Endothelial cell of umbilical vein (primary cell): ENCODE data around the gene CD84. TPM values are rescaled to one million over a fixed set of nuclear protein-coding genes. Genes with fewer than 3 reads are reported as not detected.

Experiments used
- BruUV-seq: library from RNA; stranded (reverse); fragments of 400-500 nt; replicated peaks from 2 replicates; lab custom pipeline; 2021; lab: Mats Ljungman, UMichigan
- CTCF ChIA-PET: fragments of 300-600, 350-600 bp; sonication (Branson Sonifier 250); formaldehyde crosslinking; loops from one replicate; lab custom pipeline; 2021; ENCODE audit warnings: antibody characterized with exemption, inconsistent platforms; lab: Charles Lee
- POLR2A ChIA-PET: fragments of 300-600, 350-600 bp; sonication (Branson Sonifier 250); formaldehyde crosslinking; loops from one replicate; lab custom pipeline; 2021; ENCODE audit warnings: antibody characterized with exemption, inconsistent platforms; lab: Charles Lee
- DNase-seq: peaks from one replicate; pipeline ENCODE4 v3.0.0-alpha.2; 2011; ENCODE audit warnings: low read depth, low spot score
- FAIRE-seq: peaks from 2 replicates; lab custom pipeline; 2011; peaks lifted over from hg19 to GRCh38; lab: Jason Lieb, UNC
- H2AFZ ChIP-seq: 2 replicates; pipeline ENCODE4 v1.6.0; 2012; ENCODE audit warnings: low read depth, low read length, control low read depth, inconsistent platforms
- H3K27ac ChIP-seq: 2 replicates; pipeline ENCODE4 v1.5.1; 2011; ENCODE audit warnings: low read depth, mild to moderate bottlenecking, control low read depth, low read length, moderate library complexity; ENCODE audit not compliant: insufficient read depth
- H3K27me3 ChIP-seq, 2 experiments: 2 replicates each; pipeline versions ENCODE4 v1.6.0 to v1.6.1; 2011; ENCODE audit warnings: low read length in 2 of 2, mixed read lengths in 1 of 2; ENCODE audit not compliant: control insufficient read depth in 2 of 2, insufficient read depth in 2 of 2
- H3K36me3 ChIP-seq, 2 experiments: 2 replicates in 1 of 2; 3 replicates in 1 of 2; pipeline ENCODE4 v1.5.1; 2011; ENCODE audit warnings: low read length in 2 of 2, mild to moderate bottlenecking in 1 of 2, moderate library complexity in 1 of 2; ENCODE audit not compliant: control insufficient read depth in 2 of 2, insufficient read depth in 2 of 2; ENCODE audit errors: extremely low read depth in 1 of 2
- H3K4me1 ChIP-seq: 3 replicates; pipeline ENCODE4 v1.5.1; 2011; ENCODE audit warnings: mild to moderate bottlenecking, low read length; ENCODE audit not compliant: control insufficient read depth, insufficient read depth; ENCODE audit errors: extremely low read depth
- H3K4me2 ChIP-seq: 2 replicates; pipeline ENCODE4 v1.6.1; 2011; ENCODE audit warnings: low read length, control low read depth, mixed read lengths; ENCODE audit not compliant: insufficient read depth
- H3K4me3 ChIP-seq, 3 experiments: fragments of 200-600 bp in 1 of 3; sonication (generic), shearing (Covaris generic) in 1 of 3; replicated peaks in 1 of 3; 2 replicates each; pipeline ENCODE4 v1.5.1; 2011 to 2016; ENCODE audit warnings: control low read depth in 3 of 3, low read length in 3 of 3, mild to moderate bottlenecking in 2 of 3, inconsistent platforms in 1 of 3, low read depth in 1 of 3, moderate library complexity in 1 of 3; ENCODE audit not compliant: insufficient read depth in 1 of 3
- H3K79me2 ChIP-seq: 2 replicates; pipeline ENCODE4 v1.6.0; 2012; ENCODE audit warnings: low read length, inconsistent platforms; ENCODE audit not compliant: control insufficient read depth, insufficient read depth
- H3K9ac ChIP-seq: replicated peaks from 2 replicates; pipeline ENCODE3; 2011; ENCODE audit warnings: low read length, control low read depth; ENCODE audit not compliant: insufficient read depth; ENCODE audit errors: extremely low read depth
- H3K9me1 ChIP-seq: replicated peaks from 3 replicates; pipeline ENCODE4 v1.6.0; 2011; ENCODE audit warnings: mild to moderate bottlenecking, low read length; ENCODE audit not compliant: control insufficient read depth, insufficient read depth; ENCODE audit errors: extremely low read depth
- H3K9me3 ChIP-seq: replicated peaks from 2 replicates; pipeline ENCODE4 v1.5.1; 2012; ENCODE audit warnings: low read length, inconsistent platforms; ENCODE audit not compliant: control insufficient read depth, insufficient read depth
- H4K20me1 ChIP-seq: replicated peaks from 2 replicates; pipeline ENCODE3; 2011; ENCODE audit warnings: mild to moderate bottlenecking, low read length; ENCODE audit not compliant: control insufficient read depth, insufficient read depth; ENCODE audit errors: extremely low read depth
- CTCF ChIP-seq, 2 donors: IDR thresholded peaks; 1 replicate in 1 of 2; 2 replicates in 1 of 2; pipeline ENCODE4 v1.5.1; 2011; ENCODE audit warnings: low read length in 2 of 2, mild to moderate bottlenecking in 2 of 2, moderate library complexity in 2 of 2, control low read depth in 1 of 2, inconsistent platforms in 1 of 2, low read depth in 1 of 2; ENCODE audit not compliant: insufficient read depth in 1 of 2; ENCODE audit errors: extremely low read depth in 1 of 2
- EZH2 ChIP-seq: IDR thresholded peaks from 2 replicates; pipeline ENCODE4 v1.6.1; 2012; ENCODE audit warnings: borderline replicate concordance, low read depth, mild to moderate bottlenecking, moderate library complexity, low read length, inconsistent platforms; ENCODE audit not compliant: severe bottlenecking
- FOS ChIP-seq: IDR thresholded peaks from 2 replicates; pipeline ENCODE4 v1.6.1; 2011; ENCODE audit warnings: mild to moderate bottlenecking, low read length, moderate library complexity, borderline replicate concordance; ENCODE audit not compliant: insufficient read depth
- GATA2 ChIP-seq: IDR thresholded peaks from 2 replicates; pipeline ENCODE4 v1.7.0; 2011; ENCODE audit warnings: low read depth, mild to moderate bottlenecking, moderate library complexity, mixed read lengths, low read length; ENCODE audit not compliant: insufficient read length, insufficient read depth
- JUN ChIP-seq: IDR thresholded peaks from 2 replicates; pipeline ENCODE4 v1.6.1; 2011; ENCODE audit warnings: borderline replicate concordance, low read depth; ENCODE audit not compliant: insufficient read length, insufficient read depth
- MAX ChIP-seq: IDR thresholded peaks from 2 replicates; pipeline ENCODE4 v1.6.1; 2011; ENCODE audit not compliant: insufficient read depth, insufficient read length
- MYC ChIP-seq: IDR thresholded peaks from one replicate; pipeline ENCODE4 v1.6.1; 2011; ENCODE audit warnings: mild to moderate bottlenecking, low read depth, low read length
- POLR2A ChIP-seq: IDR thresholded peaks from 2 replicates; pipeline ENCODE4 v1.6.1; 2012; ENCODE audit warnings: low read depth, mild to moderate bottlenecking, control low read depth, low read length
- POLR2AphosphoS5 ChIP-seq: IDR thresholded peaks from 2 replicates; pipeline ENCODE4 v1.6.1; 2012; ENCODE audit warnings: low read depth, mild to moderate bottlenecking, control low read depth, low read length, moderate library complexity; ENCODE audit not compliant: insufficient read depth
- dilution Hi-C: fragments of 300-500 bp; cut with MboI; formaldehyde crosslinking; loops from one replicate; pipeline ENCODE4 v1.15.0; 2019; ENCODE audit warnings: low sequenced_read_pairs; ENCODE audit not compliant: extremely low pct_ligation_motif_present
- intact Hi-C: fragments of 100-400 bp; cut with micrococcal nuclease; formaldehyde crosslinking; loops from one replicate; pipeline ENCODE4 v1.10.0; 2022
- polyA plus RNA-seq, 4 experiments: library from polyadenylated mRNA; depleted of rRNA in 3 of 4; stranded (reverse) in 3 of 4; unstranded in 1 of 4; fragments of >200 nt; gene quantifications; 2 replicates each; pipeline versions ENCODE4 v1.2.1 to v1.2.3, GENCODE V29; 2011 to 2012; ENCODE audit warnings: missing spikeins in 1 of 4
- total RNA-seq: library from RNA; stranded (reverse); gene quantifications from 2 replicates; pipeline ENCODE4 v1.2.3, GENCODE V29; 2021

The CD84 gene
- total and polyA plus RNA-seq, 2 donors (not counting 3 experiments of a cell fraction or from before 2014, with no cell fraction given), result not detected

- no peak overlapping the region for H2AFZ ChIP-seq
- intact Hi-C loops (no loop called here), dilution Hi-C loops (no loop called here)
- no peaks in the 10 kb centered on the region for H3K36me3 ChIP-seq
- CTCF ChIA-PET, result interaction anchor here (1.2 kb wide), 1 partner anchor 15 kb away, joined by 3 read pairs; no protein-coding TSS in a partner anchor
- H3K4me1 ChIP-seq, result no peaks in the 10 kb centered on the region
- H3K9me1 ChIP-seq, result no peaks in the 10 kb centered on the region
- no peaks in the 10 kb centered on the region for H4K20me1 ChIP-seq
- no peak overlapping the region for H3K4me3 ChIP-seq
- BruUV-seq, result no TSS peak
- H3K79me2 ChIP-seq, result no peaks in the 10 kb centered on the region
- no peak for TF ChIP-seq FOS
- no peak for TF ChIP-seq JUN
- no peak for TF ChIP-seq MYC
- no peak for TF ChIP-seq POLR2AphosphoS5
- TF ChIP-seq EZH2, result no peak
- no peak for TF ChIP-seq CTCF (IDR thresholded peaks at IDR 0.05; ENCODE audit: extremely low read depth in 1 of 2, insufficient read depth in 1 of 2, low read depth in 1 of 2, low read length in 2 of 2)
- no peak for TF ChIP-seq POLR2A
- no peak for TF ChIP-seq GATA2
- no peak for TF ChIP-seq MAX
- H3K27me3 ChIP-seq, result peaks cover 0 to 2% of the 10 kb centered on the region in 2 experiments
- POLR2A ChIA-PET, result no interaction called here
- no peak overlapping the region for H3K4me2 ChIP-seq
- DNase-seq (no peak), FAIRE-seq (no peak)
- no peak overlapping the region for H3K9ac ChIP-seq
- H3K27ac ChIP-seq, result no peak overlapping the region
- no peaks in the 10 kb centered on the region for H3K9me3 ChIP-seq
Measured at GRCh38 chr1:160624464-160624863, 45.2 kb upstream of the CD84 start.
